22Rv1 (cell line): Measurements from ENCODE around the gene CCDC80.

Experiments
- ZFX ChIP-seq: fragments of 450-650 bp; IDR thresholded peaks from 2 replicates; pipeline ENCODE4 v1.6.1; 2017; ENCODE audit warnings: antibody characterized with exemption, borderline replicate concordance
- TF ChIP-seq, protein P1 (sequence below): fragments of 450-650 bp; IDR thresholded peaks from 2 replicates; pipeline ENCODE4 v1.5.1; 2017; ENCODE audit warnings: mild to moderate bottlenecking

DNA sequence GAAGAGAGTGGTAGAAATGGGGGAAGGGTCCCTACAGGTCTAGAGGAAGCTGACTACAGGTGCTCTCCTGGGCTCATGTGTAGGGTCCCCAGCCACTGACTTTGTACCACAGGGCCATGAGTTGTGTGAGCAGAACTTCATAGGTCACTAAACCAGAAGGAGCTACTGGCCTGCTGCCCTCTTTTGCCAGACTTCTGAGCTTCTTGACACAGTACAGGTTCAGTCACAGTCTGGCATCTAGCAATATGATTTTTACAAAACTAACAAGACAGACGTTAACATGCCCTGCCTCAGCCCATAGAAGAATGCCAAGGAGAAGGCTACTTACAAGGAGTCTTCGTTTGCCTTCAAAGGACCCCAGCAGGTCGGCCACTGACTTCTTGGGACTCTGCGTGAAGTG, 3.2 kb downstream of the CCDC80 start:
- TF ChIP-seq, protein P1, sequence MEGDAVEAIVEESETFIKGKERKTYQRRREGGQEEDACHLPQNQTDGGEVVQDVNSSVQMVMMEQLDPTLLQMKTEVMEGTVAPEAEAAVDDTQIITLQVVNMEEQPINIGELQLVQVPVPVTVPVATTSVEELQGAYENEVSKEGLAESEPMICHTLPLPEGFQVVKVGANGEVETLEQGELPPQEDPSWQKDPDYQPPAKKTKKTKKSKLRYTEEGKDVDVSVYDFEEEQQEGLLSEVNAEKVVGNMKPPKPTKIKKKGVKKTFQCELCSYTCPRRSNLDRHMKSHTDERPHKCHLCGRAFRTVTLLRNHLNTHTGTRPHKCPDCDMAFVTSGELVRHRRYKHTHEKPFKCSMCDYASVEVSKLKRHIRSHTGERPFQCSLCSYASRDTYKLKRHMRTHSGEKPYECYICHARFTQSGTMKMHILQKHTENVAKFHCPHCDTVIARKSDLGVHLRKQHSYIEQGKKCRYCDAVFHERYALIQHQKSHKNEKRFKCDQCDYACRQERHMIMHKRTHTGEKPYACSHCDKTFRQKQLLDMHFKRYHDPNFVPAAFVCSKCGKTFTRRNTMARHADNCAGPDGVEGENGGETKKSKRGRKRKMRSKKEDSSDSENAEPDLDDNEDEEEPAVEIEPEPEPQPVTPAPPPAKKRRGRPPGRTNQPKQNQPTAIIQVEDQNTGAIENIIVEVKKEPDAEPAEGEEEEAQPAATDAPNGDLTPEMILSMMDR, result no peak
- no peak for TF ChIP-seq ZFX
